Activated CD4-positive, alpha-beta T cell treated with anti-CD3 and anti-CD28 coated beads, Interleukin-2, amount 50 U/mL, for 4 hours (primary cell): ENCODE measurements around the gene LFNG.
"Not testable (repeated sequence)": the region's sequence is repeated elsewhere in the genome, so short reads cannot be mapped to it uniquely, and the experiment has no call there.

Source experiments
- DNase-seq, 2 experiments: peaks; one replicate each; pipeline ENCODE4 v3.0.0-alpha.2; 2020

Gene LFNG

GRCh38 chr7:2551418-2551817, 31.8 kb downstream of the LFNG start:
- DNase-seq = no peak

DNA sequence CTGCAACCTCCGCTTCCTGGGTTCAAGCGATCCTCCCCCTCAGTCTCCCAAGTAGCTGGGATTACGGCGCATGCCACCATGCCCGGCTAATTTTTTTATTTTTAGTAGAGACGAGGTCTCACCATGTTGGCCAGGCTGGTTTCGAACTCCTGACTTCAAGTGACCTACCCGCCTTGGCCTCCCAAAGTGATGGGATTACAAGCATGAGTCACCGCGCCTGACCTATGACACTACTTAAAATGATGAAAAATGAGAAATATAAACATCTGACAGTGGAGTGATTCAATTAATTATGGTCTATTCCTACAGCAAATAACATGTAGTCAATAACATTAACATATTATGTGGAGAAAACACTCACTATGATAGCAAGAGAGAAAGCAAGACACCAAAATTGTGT, 33.5 kb downstream of the LFNG start:
- no peak for DNase-seq

DNA sequence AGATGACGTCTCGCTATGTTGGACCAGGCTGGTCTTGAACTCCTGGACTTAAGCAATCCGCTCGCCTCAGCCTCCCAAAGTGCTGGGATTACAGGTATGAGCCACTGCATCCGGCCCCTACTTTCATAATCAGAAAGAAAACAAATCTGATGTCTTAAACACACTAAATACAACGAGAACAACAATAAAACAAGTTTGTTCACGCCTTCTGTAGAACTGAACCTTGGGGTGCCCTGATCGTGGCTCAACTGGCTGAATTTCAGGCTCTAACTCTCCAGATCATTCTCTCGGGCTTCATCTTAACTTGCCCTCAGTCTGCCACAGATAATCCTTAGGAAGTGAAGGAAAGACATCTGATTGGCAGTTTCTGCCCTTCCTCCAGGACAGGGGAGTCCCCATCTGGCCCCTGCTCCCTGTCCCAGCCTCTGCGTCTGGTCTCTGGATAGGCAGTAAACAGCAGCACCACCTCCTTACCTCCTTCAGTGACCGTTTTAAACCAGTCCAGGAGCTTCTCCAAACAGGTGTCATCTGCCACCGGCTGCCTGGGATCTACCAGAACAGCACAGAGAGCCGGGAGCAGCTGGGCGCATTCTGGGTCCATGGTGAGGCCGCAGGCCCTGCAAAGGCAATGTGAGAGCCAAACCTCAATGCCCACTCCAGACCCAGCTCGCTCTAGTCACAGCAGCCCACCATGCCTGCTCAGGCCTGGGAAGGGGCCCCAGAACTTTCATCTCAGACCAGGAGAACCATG, 34.4 kb downstream of the LFNG start:
- DNase-seq = no peak

DNA sequence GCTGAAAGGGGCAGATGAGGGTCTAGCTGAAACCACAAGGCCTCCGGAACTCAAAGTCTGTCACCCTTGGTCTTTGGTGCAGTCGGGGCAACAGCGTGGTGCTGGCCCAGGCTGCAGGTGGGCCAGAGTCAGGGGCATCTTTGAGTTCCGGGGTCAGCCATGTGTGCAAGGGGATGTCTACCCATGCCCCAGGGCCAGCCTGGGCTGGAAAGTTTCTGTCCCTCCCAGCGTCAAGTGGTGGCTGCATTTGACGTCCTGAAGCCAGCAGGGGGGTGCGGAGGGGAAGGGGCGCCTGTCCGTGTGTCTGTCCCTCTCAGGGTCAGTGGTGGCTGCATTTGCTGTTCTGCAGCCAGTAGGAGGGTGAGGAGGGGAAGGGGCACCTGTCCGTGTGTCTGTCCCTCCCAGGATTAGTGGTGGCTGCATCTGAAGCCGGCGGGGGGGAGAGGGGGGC, 35.1 kb downstream of the LFNG start:
- no peak for DNase-seq

- DNase-seq = peak; percentile 94
Measured at GRCh38 chr7:2555121-2556052, 35.8 kb downstream of the LFNG start, which contains the start of gene BRAT1. Gene BRAT1, minus strand, starts transcription at chr7:2555524. Its CDS starts 1,093 bp downstream, at chr7:2554431.

DNA sequence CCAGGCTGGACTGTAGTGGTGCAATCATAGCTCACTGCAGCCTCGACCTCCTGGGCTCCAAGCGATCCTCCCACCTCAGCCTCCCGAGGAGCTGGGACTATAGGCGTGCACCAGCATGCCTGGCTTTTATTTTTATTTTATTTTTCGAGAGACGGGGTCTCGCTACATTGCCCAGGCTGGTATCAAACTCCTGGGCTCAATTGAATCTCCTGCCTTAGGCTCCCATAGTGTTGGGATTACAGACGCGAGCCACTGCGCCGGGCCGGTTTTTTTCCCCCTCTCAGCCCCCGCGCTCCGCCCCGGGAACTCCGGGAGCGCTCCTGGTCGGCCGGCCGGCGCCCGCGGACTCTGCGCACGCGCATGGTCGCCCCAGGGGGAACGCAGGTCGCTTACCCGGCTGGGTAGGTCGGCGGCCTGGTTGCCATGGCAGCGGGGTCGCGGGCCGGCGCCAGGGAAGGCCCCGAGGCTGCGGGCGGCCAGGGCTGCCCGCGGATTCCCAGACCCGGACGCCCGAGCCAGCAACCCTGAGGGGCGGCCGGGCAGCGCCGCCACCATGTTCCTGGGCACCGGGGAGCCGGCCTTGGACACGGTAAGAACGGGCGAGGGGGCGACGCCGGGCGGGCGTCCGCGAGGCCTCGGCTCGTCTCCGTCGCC, 39.2 kb downstream of the LFNG start, which contains the start of gene IQCE:
TSS of gene IQCE (plus strand) at position 351 of the 654 bp plus-strand sequence. CDS start at position 554, 203 bp downstream.
- peak; percentile 82 for DNase-seq

DNA sequence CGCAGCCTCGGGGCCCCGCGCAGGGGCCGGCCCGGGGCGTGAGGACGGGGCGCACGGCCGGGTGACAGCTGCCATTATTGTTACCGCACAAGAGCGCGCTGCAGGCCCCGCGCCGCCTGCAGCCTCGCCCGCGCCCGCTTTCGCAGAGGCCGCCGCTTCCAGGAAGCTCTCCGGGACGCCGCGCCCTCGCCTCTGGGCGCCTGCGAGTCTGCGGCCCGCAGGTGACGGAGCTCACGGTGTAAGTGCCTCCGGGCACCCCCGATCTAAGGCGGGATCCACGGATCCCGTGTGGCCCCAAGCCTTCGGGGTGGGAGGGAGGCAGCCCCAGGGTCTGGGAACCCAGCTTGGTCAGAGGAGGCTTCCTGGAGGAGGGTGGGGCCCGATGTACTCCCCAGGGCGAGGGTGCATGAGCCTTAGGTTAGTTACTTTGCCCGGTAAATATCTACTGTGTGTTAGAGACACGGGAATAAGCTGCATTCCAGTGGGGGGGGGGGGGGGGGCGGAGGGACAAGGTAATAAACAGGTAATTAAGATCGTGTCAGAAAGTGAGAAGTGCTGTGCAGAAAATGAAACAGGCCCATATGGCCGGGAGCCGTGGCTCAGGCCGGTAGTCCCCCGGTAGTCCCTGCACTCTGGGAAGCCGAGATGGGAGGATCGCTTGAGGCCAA, 39.8 kb downstream of the LFNG start:
- DNase-seq = no peak

DNA sequence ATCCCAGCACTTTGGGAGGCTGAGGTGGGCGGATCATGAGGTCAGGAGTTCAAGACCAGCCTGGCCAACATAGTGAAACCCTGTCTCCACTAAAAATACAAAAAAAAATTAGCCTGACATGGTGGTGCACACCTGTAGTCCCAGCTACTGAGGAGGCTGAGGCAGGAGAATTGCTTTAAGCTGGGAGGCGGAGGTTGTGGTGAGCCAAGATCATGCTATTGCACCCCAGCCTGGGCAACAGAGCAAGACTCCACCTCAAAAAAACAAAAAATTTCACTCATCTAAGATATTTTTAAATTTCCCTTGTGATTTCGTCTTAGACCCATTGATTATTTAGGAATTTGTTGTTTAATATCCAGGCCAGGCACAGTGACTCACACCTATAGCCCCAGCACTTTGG, 44.4 kb downstream of the LFNG start:
- DNase-seq = not testable (repeated sequence)

DNA sequence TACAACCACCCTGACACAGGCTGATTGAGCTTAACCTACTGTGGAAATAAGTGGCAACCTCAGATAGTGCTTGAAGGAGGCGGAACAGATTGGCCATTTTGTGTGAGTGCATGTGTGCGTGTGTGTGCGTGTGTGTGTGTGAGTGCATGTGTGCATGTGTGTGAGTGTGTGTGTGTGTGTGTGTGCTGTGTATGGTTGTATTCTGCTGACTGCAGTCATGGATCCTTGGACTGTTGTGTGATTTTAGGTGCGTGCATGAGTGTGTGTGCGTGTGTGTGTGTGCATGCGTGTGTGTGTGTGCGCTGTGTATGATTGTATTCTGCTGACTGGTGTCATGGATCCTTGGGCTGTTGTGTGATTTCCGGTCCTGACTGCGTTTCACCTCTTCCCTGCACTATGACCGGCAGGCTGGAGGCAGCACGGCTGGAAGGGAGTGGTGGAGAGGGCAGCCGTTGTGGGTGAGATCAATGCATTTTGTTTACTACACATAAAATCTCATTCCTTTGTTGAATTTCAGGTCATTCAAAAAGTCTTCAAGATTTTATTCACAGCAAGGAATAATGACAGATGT, 45.5 kb downstream of the LFNG start:
- DNase-seq = no peak

DNA sequence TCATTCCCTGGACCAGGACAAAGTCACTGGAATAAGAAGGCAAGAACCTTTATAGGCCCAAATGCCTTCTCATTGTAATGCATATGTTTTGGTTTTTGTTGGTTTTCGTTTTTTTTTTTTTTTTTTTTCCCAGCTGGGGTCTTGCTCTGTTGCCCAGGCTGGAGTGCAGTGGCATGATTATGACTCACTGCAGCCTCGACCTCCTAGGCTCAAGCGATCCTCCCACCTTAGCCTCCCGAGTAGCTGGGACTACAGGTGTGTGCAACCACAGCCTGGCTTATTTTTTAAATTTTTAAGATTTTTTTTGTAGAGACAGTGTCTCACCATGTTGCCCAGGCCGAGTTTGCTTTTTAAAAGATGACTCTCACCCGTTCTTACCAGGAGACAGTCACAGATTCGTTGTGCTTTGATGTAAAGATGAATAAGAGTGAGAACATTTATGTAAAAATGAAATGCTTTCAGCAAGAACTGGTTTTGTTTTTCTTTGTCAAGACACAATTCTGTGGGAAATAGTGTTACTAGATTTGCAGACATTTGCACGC, 46.8 kb downstream of the LFNG start:
- no peak for DNase-seq

GRCh38 chr7:2566890-2567678, 47.5 kb downstream of the LFNG start:
- peak; percentile 13 to 20 for DNase-seq

- DNase-seq = no peak
Measured at GRCh38 chr7:2567679-2568278, 48.2 kb downstream of the LFNG start.

DNA sequence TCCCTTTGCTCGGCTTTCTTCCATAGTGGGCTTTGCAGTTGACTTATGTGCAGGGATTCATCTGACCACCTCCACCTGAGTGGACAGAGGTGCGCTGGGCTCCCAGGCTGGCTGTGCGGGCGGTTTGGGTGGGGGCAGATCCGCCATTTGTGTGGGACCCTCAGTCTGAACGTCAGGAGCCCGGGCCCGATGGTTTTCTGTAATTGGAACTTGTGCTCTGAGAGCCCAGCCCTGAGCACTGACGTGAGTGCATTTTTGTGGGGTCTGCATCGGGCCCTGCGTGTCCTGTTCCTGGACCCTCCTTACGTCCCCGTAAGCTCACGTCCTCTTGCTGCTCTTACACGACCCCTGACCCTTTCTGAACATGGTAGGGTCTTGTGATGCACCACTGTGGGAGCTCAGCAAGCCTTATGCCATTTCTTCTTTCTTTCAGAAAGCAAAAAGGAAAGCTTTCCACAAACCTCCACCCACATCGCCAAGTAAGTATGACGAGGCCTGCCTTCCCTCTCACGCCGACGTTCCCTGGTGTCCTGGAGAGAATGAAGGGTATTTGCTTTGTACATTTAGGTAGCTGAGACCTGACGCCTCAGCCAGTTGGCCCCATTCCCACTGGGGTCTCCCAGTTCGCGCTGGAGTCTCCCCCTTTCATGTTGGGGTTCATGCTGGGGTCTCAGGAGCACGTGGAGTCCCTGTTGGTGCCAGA, 49.1 kb downstream of the LFNG start:
- DNase-seq = no peak

GRCh38 chr7:2569421-2569820, 49.8 kb downstream of the LFNG start:
- DNase-seq = no peak

- DNase-seq = no peak
Measured at GRCh38 chr7:2570021-2570420, 50.4 kb downstream of the LFNG start.

DNA sequence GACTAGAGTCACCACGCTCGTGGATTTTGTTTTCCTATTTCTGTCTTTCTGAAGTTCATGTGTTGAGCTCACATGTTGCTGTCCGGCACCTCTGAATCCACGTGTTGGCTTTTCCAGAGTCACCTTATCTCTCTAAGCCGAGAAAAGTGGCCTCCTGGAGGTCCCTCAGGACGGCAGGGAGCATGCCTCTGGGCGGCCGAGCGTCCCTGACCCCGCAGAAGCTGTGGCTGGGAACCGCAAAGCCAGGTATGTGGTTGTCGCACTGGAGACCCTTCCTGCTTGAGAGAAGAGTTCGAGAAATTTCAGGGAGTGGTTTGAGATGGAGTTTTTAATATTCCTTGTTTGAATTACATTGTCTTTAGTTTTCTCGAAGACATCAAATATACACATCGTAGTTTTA, 51.8 kb downstream of the LFNG start:
- DNase-seq = no peak

GRCh38 chr7:2572101-2572842, 52.7 kb downstream of the LFNG start:
- peak in 1 of 2 experiments; percentile 15 for DNase-seq

DNA sequence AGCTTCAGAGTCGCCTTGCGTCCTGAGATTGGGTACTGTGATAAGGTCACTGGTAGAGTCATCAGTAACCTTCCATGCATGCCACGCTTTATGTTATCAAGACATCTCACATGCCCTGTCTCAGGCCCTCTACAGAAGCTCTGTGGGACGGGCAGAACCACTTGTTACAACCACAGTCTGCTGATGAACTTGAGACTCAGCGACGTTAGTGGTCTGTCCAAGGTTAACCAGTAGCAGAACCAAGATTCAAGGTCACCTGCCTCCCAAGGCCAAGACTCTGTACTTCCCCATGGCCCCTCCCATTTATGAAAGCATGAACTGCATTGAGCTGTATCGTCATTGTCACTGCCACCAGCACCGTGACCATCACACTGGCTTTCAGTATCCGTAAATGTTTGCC, 54.2 kb downstream of the LFNG start:
- no peak for DNase-seq

DNA sequence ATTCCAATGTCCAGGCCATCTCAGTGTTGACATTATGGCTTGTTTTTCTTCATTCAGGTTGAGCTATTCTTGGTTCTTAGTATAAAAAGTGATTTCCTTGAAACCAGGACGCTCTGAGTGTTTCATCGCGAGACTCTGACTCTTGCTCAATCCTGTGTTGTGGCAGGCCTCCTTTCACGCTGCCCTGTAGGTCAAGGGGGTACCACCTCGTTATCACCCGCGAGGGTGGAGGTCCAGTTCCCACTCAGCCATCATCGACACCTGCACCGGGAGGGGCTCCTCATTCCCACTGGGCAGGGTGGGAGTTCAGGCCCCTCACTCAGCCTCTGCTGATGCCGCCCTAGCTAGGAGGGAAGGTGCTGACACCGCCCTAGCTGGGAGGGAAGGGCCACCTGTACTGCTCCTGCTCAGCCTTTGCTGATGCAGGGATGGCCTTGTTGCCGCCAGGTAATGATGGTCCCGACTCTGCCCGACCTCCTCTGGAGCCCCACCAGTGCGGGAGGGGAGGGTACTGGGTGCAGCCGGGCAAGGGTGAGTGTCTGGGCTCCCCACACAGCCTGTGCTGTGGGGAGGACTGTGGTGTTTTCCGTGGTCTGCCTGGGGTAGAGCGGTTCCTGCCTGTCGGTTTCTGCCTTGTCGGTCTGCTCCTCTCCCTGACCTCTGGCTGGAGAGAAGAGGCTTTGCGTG, 55.6 kb downstream of the LFNG start:
- no peak for DNase-seq
